HG02884 (cell line): ENCODE data around the gene FAM117B.
"Not testable (repeated sequence)": the region's sequence is repeated elsewhere in the genome, so short reads cannot be mapped to it uniquely, and the experiment has no call there.

Source experiments
- ATAC-seq: cut with Tn5 transposase; IDR thresholded peaks from one replicate; pipeline ENCODE4 v1.9.1; 2021; ENCODE audit warnings: mild to moderate bottlenecking, moderate library complexity; ENCODE audit not compliant: unreplicated experiment

Gene FAM117B

DNA sequence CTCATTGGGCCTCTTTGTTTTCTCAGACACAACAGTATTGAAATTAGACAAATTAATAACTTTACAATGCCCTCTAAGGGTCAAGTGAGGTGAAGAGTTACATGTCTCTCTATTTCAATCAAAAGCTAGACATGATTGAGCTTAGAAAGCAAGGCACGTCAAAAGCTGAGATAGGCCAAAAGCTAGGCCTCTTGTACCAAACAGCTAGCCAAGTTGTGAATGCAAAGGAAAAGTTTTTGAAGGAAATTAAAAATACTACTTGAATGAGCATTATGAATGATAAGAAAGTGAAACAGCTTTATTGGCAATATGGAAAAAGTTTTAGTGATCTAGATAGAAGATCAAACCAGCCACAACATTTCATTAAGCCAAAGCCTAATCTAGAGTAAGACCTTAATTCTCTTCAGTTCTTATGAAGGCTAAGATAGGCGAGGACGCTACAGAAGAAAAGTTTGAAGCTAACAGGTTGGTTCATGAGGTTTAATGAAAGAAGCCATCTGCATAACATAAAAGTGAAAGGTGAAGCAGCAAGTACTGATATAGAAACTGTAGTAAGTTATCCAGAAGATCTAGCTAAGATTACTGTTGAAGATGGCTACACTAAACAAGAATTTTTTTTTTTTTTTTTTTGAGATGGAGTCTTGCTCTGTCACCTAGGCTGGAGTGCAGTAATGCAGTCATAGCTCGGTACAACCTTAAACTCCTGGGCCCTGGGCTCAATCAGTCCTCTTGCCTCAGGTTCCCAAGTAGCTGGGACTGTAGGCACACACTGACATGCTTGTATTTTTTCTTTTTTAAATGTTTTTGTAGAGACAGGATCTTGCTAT, 65.5 kb downstream of the FAM117B start:
- no peak for ATAC-seq

DNA sequence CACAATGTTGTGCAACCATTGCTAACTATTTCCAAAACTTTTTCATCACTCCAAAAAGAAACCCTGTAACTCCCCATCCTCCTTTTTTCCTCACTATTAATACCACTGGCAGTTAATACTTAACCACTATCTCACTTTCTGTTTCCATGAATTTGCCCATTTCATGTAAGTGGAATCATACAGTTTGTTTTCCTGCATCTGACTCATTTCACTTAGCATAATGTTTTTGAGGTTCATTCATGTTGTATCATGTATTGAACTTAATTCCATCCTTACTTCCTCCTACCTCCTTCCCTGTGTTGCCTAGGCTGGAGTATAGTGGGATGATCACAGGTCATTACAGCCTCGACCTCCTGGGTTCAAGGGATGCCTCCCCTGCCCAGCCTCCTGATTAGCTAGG, 68.3 kb downstream of the FAM117B start:
- ATAC-seq, result no peak

DNA sequence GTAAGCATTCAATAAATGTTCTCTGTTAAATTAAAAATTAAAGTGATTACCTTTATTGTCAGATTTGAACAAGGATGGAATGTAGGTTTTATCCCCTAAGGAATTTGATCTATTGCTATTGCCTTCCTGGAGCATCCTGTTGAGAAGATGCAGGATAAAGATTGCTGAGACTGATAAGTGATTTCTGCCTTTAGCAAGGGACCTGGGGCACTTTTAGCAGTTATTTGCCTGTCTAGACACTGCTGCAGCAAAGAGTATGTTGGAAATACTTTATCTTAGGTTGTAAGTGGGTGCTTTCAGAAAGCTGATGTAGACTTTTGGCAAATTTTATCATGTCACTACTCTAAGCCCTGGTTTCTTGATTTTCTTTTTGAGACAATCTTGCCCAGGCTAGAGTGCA, 69.5 kb downstream of the FAM117B start:
- no peak for ATAC-seq

DNA sequence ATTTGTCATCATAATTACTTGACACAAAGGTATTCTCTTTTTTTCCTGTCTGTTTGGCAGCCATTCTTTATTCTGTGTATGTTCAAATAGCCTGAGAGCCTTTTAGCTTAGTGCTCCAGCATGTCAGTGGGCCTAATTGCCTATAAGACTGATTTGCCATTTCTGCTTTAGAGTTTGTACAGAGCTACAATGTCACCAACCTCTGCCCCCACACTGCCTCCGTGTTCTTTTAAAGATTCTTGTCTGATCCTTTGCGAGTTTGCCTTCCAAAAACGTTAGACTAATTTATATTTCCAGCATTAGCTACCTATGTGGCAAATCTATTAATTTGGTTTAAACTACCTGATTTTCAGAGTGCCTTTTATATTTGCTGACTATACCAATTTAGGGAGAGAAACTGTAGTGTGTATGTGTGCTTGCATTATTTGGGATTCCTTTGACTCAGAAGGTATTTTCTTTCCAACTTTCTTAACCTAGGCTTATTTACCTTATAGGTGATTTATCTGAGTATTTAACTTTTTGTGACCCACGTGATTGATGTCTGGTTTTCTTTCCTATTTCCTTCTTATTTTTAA, 70.8 kb downstream of the FAM117B start:
- ATAC-seq, result no peak

DNA sequence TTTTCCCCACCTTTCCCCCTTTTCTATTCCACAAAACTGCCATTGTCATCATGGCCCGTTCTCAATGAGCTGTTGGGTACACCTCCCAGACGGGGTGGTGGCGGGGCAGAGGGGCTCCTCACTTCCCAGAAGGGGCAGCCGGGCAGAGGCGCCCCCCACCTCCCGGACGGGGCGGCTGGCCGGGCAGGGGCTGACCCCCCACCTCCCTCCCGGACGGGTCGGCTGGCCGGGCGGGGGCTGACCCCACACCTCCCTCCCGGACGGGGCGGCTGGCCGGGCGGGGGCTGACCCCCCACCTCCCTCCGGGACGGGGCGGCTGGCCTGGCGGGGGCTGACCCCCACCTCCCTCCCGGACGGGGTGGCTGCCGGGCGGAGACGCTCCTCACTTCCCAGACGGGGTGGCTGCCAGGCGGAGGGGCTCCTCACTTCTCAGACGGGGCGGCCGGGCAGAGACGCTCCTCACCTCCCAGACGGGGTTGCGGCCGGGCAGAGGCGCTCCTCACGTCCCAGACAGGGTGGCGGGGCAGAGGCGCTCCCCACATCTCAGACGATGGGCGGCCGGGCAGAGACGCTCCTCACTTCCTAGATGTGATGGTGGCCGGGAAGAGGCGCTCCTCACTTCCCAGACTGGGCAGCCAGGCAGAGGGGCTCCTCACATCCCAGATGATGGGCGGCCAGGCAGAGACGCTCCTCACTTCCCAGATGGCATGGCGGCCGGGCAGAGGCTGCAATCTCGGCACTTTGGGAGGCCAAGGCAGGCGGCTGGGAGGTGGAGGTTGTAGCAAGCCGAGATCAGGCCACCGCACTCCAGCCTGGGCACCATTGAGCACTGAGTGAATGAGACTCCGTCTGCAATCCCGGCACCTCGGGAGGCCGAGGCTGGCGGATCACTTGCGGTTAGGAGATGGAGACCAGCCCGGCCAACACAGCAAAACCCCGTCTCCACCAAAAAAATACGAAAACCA, 80.5 kb downstream of the FAM117B start:
- ATAC-seq, result not testable (repeated sequence)

DNA sequence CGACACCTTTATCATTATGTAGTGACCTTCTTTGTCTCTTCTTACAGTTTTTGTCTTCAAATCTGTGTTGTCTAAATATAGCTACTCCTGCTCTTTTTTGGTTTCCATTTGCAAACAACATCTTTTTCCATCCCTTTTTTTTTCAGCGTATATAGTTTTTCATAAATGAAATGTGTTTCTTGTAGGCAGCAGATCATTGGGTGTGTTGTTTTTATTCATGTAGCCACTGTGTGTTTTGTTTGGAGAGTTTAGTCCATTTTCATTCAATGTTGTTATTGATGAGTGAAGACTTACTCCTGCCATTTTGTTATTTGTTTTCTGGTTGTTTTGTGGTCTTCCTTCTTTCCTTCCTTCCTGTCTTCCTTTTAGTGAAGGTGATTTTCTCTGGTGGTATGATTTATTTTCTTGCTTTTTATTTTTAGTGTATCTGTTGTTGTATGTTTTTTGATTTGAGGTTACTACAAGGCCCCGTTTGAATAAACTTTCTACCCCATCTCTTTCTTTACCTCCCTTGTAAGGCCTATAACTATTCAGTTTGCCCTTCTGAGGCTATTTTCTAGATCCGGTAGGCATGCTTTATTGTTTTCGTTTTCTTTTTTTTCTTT, 81.4 kb downstream of the FAM117B start:
- no peak for ATAC-seq

DNA sequence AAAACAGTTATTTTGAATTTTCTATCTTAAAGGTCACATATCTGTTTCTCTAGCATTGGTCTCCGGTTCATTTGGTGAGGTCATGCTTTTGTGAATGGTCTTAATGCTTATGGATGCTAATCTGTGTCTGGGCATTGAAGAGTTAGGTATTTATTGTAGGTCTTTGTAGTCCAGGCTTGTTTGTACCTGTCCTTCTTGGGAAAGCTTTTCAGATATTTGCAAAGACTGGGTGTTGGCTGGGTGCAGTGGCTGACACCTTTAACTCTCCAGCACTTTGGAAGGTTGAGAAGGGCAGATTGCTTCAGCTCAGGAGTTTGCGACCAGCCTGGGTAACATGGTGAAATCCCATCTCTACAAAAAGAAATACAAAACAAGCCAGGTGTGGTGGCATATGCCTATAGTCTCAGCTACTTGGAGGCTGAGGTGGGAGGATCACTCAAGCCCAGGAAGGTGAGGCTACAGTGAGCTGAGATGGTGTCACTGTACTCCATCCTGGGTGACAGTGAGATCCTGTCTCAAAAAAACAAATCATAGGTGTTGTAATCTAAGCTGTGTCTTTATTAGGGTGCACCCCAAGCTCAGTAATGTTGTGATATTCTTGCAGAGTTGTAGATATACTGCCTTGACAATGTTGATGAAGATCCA, 82.3 kb downstream of the FAM117B start:
- ATAC-seq, result no peak

DNA sequence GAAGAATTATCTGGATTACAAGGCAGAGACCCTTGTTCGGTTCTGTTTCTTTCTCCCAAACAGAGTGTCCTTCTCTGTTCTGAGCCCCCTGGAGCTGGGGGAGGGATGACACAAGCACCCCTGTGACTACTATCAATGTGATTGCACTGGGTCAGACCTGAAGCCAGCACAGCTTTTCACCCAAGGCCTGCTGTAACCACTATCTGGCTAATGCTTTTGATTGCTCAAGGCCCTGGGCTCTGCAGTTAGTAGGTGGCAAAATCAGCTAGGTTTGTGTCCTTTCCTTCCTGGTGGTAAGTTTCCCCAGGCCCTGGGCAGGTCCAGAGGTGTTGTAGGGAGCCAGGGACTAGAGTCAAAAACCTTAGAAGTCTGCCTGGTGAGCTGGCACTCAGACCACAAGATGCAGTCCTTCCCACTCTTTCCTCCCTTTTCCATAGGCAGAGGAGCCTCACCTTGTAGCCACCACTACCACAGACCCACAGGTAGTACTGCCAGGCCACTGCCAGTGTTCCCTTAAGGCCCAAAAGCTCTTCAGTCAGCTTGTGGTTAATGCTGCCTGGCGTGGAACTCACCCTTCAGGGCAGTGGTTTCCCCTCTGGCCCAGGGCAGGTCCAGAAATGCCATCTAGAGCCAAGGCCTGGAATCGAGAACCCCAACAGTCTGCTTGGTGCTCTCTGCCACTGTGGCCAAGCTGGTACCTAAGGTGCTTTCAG, 83.0 kb downstream of the FAM117B start:
- ATAC-seq, result no peak

DNA sequence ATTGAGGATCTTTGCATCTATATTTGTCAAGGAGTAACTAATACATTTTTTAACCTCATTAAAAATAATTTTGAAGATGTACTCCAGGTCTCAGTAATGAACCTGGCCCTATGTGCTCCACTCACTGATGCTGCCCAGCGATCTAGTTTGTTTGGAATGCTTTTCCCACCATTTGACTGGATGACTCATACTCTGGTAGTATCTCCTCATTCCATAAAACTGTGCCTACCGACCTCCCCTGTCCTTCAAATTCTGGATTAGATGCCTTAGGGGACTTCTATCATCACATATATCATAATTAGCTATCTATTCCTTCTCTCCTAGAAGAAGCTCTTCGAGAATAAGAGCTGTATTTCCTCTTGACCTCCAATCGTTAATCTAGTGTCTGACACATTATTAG, 83.8 kb downstream of the FAM117B start:
- ATAC-seq, result no peak

DNA sequence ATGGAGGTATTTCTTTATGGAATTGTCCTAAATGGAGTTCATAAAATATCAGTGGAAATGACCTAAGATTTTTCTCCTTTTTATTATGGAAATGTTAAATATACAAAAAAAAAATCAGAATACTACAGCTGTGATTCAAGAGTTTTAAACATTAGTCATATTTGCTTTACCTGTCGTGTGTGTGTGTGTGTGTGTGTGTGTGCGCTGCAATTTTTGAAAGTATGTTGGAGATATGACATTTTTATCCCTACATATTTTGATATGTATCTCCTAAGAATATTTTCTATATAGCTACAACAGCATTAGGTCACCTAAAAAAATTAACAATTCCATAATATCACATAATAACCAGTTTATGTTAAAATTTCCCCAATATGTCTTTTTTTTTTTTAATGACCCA, 85.5 kb downstream of the FAM117B start:
- no peak for ATAC-seq

DNA sequence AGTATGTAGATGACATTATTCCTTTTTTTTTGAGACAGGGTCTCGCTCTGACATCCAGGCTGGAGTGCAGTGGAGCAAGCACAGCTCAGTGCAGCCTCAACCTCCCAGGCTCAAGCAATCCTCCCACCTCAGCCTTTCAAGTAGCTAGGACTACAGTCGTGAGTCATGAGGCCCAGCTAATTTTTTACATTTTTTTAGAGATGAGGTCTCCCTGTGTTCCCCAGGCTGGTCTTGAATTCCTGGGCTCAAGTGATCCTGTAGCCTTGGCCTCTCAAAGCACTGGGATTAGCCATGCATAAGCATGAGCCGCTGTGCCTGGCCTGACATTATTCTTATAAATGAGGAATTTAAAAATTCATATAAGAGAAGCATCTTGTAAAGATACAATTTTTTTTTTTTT, 86.9 kb downstream of the FAM117B start:
- ATAC-seq, result no peak

DNA sequence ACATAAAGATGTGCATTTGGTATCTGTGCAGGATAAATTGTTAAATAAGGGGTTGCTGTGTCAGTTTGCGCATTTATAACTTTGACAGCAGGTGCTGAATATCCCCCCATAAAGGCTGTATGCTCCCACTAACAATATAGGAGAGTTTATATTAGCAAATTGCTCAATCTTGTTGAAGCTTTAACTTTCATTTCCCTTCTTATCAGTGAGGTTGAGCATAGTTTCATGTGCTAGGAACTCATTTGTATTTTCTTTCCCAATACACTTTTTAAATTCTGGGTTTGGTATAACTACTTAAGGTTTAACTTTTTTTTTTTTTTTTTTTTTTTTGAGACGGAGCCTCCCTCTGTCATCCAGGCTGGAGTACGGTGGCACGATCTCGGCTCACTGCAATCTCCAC, 89.0 kb downstream of the FAM117B start:
- ATAC-seq, result no peak

DNA sequence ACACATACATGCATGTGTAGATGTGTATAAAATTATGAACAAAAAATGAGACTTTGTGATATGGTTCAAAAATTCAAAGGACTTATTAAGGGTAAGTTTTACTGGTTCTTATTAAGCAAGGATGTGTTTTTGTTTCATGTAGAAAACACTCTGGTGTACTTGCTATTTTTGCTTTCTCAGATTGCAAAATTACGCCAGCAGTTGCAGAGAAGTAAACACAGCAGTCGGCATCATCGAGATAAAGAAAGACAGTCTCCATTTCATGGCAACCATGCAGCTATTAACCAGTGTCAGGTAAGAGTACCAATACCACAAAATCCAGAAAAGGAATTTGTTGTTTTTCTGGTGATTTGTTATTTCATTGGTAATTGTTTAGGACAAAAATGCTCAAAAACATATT, 91.3 kb downstream of the FAM117B start:
- no peak for ATAC-seq

DNA sequence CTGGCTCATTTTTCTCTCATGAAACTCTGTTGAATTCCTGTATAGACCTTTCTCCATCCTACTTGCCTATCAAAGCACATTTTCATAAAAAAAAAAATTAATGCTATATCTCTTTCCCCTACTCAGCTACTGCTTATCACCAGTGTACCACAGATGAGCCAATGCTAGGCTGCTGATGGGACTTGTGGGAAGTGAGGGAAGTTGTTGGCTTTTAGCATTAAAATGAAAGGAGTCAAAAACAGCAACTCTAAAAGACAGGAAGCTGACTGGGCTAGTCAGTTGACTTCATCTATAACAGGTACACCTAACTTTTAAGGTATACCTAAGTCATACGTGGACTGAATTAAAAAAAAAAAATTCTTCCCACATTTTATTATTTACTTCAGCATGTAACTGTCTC, 102.1 kb downstream of the FAM117B start:
- no peak for ATAC-seq

DNA sequence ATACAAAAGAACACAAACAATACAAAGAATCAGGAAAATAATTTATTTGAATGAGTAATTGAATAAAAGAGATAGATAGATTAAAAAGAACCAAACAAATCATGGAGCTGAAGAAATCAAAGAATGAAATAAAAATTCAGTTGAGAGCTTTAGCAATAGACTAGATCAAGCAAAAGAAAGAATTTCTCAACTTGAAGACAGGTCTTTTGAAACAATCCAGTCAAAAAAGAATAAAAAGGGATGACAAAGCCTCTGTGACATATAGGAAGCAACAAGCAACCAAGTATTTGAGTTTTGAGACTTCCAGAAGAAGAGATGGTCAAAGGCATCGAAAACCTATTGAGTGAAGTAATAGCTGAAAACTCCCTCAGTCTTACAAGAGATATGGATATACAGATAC, 108.8 kb downstream of the FAM117B start:
- no peak for ATAC-seq

DNA sequence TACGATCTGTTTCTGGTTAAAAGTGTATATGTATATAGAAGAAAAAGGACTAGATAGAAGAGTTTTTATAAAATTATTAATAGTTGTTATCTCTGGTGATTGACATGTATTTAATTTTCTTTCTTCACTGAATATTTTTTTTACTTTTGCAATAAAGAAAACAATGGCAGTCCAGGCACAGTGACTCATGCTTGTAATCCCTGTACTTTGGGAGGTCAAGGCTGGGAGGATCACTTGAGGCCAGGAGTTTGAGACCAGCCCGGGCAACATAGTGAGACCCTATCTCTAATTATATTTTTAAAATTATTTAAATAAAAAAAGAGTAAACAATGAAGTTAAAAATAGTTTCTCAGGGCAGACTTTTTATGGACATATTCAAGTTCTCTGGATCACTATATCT, 114.7 kb downstream of the FAM117B start:
- no peak for ATAC-seq

DNA sequence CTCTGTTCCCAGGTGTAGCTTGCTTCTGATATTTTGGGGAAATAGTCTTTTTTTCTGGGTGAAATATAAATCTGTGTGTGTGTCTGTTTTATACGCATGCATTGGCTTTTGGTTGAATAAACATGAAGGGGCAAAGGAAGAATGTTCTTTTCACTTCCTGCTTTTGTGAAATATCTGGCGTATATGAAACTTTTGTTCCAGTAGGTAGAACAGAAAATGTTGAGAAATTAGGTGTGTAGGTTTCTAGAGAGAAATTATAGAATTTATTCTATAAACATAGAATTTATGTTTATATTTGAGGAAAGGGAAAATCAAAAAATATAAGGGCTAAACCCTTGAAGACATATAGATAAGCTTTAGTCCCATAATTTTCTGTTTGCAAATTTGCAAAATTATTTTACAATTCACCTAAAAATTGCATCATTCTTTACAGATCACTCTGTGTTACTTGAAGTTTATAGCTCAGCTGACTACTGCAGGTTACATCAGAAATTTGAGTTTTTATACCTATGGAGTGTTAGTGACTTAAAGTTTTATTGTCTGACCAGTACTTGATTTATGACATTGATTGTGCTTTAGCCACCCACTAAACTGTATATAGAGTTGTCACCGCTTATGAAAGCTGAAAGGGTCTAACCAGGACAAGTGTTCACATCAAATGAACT, 116.1 kb downstream of the FAM117B start:
- ATAC-seq, result no peak

DNA sequence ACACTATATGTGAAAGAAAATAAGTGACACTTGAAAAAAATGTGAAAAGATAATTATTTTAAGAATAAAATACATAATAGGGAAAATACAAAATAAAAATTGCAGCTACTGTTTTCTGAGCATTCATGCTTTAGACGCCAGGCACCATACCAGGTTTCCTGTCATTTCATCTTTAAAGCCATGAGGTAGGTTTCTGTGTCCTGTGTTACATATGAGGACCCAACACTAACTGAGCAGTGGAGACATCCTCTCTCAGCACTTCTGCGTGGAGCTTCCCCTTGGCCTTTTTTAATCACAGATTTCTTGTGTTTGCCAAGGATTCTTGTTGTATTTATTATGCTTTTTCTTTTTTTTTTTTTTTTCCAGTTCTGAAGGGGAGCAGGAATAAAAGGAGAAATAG, 117.3 kb downstream of the FAM117B start:
- no peak for ATAC-seq

DNA sequence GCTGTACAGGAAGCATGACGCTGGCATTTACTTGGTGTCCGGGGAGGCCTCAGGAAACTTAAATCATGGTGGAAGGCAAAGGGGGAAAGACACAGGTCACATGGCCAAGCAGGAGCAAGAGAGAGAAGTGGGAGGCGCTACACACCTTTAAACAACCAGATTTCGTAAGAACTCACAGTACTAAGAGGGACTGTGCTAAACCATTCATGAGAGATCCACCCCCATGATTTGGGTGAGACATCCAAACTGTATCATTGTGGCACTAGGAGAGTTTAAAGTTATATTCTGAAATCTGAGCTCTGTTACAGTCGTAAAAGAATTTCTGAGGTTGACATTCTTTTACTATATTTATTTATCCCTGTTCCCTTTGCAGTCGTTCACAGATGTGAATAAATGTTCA, 120.2 kb downstream of the FAM117B start:
- ATAC-seq, result no peak

DNA sequence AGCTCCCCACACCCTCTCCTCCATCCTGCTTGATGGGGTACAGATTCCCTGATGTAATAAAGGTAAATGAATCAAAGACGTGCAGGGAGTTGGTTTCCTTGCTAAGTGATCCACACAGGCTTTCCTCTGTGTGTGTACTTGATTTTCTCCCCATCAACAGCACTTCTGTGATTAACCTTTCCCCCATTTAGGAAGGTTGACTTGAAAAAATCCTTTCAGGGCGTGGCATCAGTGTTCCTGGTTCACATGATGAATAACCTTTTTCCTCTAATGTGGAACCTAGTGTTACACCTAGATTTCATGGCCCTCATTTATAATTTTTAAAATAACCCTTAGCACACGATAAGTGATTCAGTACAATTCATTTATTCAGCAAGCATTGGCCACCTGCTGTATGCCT, 121.8 kb downstream of the FAM117B start:
- no peak for ATAC-seq
